GM19452 (cell line): ENCODE data around the gene DLG2.

ENCODE experiments used
- ATAC-seq: cut with Tn5 transposase; IDR thresholded peaks from one replicate; pipeline ENCODE4 v1.9.1; 2021; ENCODE audit not compliant: unreplicated experiment

DLG2 gene

DNA sequence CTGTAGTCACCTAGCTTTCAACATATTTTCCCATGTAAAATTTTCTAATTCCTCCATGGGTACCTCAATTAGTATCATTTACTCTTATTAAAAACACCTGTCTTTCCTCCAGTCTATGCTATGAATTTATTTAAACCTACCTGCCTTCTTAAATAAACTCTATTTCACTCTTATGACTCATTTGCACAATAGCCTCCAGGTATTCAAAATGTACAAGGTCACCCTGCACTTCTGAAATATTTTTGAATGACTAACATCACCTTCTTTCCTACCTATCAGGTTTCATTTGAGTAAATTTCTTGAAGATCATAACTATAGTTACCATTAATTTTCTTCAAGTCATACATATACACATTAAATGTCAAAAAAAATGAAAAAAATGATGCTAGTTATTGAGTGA, 939.7 kb downstream of the DLG2 start:
- ATAC-seq: no peak

DNA sequence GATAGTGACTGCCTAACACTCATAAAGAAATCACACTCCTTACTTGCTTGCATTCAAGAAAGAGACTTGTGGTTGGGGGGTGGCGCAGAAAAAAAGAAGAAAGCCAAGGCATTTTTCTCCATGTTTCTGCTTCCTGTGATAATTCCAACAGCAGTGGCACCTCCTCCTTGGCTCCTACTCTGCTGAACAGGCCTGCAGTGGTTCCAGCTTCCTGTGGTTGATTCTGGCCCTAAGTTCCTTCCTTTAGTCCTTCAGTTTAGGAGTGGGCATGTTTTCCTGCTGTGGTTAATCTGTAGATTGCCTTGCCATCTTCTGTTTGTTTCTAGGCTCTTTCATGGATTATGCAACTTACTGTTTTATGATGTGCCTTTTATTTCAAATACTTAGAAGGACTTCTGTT, 940.4 kb downstream of the DLG2 start:
- no peak for ATAC-seq

DNA sequence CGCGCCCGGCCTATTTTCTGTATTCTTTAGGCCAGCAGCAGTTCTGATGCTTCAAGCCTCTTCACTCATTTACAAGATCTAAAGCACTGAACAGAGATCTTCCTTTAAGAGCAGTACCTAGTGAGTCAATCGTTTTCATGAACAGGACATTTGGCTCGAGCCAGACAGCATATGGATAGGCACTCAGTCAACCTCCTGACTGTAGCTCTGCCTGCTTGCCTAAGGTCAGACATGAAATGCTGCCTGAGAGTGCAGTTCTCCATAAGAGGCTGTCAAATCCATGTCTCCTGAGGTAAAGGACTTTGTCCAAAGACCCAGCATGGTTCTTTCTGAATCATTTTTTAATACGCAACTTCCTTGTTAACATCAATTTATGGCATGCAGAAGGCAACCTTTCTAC, 941.2 kb downstream of the DLG2 start:
- ATAC-seq: no peak

DNA sequence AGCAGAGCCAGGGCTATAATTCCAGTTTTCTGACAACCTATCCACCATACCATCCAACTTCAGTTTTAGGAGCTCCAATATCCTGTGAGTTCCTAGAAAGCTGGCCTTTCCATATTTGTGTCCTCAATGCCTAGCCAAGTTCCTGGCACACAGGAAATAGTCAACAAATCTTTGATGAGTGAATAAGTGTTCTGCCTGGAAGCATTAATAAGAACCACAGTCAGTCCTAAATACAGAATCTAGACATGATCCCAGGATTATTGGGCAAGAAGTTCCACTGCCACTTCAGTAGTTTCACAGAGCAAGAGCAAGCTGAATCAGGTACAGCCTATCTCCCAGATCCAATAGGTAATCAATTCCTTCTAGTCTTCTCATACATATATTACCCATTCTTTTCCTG, 942.0 kb downstream of the DLG2 start:
- ATAC-seq: no peak

DNA sequence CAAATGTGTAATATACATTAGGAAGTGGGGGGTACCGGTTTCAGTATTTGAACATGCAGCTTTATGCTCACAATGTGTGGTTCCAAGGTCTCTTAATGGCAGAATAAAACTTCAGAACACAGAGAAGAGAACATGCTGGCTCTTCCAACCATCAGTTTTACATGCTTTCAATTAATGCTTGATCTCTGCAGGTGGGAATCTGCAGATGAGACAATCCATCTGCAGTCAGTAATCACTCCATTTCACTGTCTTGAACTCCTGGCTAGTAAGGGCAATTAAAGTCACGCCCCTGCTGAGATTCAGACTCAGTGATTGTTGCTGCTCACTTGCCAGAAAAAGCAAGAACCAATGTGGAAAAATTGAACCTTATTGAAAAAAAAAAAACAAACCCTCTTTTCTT, 945.7 kb downstream of the DLG2 start:
- ATAC-seq: no peak

DNA sequence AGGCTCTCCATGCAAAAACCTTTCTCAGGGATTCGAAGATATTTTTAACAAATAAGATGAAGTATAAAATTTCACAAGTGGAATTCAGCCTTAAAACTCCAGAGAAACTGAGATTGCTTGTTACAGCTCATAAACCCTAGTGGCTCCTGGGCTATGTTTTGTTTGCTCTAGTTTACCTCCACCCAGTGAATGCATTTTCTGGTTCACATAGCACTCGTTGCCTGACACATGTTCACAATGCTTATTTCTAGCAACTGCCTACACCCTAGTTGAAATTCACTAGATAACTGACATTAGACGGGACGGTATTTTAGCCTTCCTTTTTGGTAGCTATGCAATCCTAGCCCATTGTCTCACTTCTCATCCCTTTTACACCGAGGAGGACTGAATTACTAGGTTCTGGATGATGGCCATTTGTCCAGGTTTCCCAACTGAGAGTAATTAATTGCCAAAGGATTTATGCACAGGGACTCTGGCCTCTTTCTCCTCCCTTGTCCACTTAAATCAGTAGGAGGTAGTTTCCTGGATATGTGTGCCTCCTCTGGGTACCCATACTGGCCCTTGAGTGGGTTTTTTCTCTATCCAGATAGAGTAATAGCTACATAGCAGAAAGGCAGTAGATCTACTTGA, 951.6 kb downstream of the DLG2 start:
- ATAC-seq: no peak

DNA sequence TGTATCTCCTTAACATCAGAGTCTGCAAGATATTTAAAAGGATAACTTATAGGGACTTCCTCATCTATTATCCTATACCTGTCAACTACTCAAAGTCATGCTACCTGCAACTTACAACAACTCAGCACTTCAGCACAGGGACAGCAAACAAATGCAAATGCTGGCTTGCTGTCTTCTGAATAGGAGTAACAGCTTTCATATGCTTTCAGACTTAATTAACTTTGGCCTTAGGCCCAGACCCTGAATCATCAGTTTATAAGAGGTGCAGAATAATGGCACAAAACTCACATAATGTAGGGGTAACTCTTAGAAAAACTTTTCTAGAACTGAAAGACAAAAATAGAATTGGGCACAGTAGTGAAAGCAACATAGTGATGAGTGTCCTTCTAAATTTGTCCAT, 953.4 kb downstream of the DLG2 start:
- ATAC-seq: no peak

DNA sequence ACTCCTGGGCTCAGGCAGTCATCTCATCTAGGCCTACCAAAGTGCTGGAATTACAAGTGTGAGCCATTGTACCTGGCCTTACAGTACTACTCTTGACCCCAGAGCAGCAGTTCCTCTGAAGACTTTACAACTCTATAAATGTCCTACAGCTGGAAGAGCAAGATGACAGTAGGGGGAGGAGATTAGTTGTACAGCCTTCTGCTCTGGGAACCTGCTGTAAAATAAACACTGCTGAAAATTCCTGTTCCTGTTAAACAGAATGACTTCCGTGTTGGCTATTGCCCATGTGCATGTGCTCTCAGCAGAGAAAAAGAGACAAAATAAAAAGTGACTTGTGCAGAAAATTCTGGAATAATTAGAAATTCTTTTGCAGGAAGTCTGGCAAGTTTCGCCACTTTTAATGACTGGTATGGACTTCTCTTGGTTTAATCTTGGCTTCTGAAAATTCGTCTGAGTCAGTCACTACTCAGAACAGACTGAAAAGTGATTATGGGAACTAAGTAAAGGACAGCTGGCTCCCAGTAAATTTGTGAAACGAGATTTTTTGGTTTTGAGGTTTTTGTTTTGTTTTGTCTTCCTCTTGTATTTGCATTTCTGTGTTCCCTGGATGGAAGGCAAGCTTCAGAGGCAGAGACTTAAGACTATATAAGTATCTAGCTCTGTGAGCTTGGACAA, 955.7 kb downstream of the DLG2 start:
- ATAC-seq: no peak

DNA sequence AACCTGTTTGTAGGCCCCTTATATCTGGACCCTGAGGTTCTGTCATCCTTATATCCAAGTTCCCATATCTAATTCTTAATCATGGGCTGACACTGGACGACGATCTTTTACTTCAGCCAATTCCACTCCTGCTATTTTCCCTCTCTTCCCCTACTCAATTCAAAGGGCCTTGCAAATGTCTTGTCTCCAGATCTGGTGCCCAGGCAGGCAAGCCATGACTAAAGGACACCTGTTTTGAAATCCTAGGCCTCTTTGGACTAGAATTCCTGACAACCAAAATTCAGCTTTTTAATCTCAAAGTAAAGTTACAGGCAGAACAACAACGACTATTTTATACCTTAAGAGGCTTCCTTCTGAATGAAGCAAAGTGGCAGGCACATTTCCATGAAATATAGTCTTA, 963.4 kb downstream of the DLG2 start:
- ATAC-seq: no peak

DNA sequence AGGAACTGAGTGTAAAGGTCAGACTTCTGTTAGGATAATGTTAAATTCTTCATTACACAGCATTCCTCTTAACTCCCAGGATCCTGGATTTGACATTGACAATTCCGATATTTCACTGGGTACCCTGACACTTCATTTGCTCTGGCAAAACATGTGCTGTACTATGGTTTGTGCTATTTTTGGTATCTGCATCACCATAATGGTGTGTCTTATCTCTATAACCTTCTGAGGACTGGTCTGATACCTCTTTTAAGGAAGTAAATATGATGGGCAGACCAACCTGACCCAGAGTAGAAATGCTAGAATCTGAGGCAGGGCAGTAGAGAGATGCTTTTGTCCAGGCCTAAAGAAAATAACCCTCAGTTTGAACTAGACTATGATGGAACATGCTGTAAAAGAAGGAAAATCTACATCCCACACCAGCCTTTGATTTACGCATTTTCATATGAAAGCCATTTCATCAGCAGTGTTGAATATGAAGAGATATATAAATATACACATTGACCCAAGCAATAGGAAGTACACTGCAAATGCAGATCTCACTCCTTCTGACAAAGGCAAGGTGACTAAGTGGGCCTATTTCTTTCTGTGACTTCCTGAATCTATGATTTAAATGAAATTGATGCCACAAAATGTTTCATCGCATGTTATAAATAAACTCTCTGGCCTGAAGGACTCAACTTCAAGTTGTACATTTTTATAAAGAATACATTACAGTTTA, 966.7 kb downstream of the DLG2 start:
- ATAC-seq: no peak

DNA sequence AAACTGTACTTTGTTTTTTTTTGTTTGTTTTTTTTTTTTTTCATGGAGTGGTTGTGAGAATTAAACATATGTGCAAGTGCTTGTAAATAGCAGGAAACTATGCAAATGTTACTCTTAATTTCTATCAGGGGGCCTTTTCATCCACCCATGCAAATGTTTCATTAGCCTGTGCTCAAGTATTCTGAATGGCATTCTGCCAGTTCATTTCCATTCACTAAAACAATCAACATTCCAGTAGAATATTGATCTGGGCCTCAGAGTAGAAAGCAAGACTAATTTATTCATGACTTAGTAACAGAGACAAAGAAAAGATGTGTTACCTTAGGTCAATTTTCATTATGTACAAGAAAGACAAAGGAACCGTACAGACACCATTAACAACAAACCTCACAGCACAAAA, 971.4 kb downstream of the DLG2 start:
- no peak for ATAC-seq

DNA sequence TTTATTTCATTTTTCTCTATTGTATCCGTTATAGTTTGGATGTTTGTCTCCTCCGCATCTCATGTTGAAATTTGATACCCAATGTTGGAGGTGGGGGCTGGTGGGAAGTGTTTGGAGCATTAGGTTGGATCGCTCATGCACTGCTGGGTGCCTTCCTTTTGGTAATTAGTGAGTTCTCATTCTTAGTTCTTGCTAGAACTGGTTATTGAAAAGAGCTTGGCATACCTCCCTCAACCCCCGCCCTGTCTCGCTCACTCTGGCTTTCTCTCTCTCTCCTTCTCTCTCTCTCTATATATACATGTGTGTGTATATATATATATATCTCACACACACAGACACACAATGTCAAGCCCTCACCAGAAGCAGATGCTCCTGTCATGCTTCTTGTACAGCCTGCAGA, 978.7 kb downstream of the DLG2 start:
- ATAC-seq: no peak

DNA sequence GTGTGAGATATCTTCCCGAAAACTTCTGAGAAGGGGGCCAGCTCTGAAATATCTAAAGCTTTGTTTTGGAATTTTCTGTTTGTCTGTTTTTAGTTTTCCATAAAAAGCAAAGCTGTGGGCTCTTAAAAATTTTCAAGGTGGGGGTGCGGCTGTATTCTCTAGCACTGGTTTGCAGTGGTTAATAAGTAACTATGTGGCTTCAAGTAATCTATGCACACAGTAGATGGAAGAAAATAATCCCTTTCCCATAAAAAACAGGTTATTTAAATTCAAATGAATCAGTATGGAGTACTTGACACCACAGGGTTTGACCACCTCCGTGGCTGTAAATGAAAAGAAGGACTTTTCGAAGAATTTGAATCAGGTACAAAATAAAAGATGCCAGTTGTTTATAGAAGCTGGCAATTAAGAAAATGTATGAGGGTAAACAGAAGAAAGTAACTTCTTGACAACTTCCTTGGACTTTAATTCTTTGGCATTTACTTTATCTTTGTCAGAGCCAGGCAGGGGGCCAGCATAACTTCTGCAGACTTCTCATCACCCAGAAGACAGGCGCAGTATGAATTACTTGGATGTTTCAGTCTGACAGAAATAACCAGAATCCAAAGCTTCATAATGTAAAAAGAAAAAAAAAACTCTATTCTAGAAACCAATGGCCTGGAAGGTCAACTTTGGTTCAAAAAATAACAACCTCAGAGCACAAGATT, 981.0 kb downstream of the DLG2 start:
- ATAC-seq: no peak

DNA sequence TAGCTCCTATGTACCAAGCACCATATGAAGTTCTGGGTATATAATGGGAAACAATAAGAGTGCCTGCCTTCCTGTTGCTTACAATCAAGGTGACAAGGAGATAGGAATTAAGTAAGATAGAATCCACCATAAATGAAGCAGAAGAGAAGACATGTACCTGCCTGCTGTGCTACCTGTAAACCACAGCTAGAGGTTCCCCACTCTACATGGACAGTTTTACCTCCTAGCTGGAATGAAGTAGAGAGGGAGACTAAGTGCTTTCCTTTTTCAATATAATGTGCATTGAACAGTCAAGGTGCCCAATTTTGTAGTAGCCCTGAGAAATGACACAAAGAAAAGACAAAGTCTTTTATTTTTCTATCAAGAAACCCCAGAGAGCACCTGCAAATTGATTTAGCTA, 984.6 kb downstream of the DLG2 start:
- no peak for ATAC-seq

DNA sequence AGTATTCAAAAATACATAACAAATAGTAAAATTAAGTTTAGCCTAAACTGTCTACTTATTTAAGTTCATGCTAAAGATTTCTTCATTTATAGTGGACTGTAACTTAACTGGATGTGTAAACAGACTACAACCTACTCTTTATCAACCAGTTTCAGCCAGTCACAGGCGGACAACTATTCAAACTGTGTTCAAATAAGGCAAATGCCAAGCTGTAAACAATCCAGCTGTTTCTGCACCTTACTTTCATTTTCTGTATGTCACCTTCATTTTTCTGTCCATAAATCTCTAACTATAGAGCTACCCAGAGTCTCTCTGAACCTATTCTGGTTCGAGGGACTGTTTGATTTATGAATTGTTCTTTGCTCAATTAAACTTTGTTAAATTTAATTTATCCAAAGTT, 992.8 kb downstream of the DLG2 start:
- ATAC-seq: no peak

DNA sequence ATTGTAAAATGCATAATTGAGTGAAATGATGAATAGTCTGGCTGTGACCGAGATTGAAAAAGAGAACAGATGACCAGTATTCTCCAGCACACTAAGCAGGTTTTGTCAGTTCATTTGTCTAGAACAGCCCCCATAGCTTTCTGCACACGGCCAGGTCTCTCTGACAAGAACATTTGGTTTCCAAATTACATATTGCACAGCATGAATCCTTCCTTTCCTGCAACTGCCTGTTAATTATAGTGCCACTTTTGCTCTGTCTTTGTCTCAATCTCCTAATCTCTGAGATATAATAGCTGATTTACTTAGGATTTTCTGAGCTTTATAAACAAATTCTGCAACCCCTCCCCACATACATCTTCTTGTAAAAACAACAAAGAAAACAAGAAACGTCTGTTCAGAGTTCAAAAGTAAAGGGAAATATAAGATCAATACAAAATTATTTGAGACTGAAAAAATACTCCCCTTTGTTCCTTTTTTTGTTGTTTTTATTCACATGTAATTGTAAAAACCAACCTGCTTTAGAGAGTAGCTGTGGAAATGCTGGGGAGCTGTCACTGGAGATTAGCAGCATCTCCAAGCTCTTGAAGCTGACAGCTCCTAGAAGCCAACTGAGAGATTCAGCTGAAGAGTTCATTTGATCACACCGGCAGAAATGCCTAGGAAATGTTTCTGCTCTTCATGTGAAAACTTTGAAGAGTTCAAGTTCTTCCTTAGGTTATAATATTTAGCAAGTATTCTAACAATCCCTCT, 998.1 kb downstream of the DLG2 start:
- ATAC-seq: no peak

DNA sequence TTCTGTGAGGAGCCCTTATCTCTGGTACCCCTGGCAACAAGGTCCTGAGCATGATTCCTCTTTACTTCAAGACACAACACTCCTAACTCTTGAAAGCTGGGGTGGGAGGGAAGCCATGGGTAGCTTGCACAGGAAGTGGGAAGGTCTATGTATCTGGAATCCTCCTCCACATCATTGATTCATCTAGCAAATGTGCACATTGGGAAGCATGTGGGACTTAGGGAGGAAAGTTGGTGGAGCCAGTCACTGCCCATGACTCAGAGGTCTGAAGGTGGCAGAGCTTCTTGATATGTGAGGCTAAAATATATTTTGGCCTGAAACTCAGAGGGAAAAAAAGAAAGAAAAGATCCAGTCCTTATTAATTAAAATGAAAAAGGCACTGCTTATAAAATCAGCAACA, 1000.9 kb downstream of the DLG2 start:
- ATAC-seq: no peak

DNA sequence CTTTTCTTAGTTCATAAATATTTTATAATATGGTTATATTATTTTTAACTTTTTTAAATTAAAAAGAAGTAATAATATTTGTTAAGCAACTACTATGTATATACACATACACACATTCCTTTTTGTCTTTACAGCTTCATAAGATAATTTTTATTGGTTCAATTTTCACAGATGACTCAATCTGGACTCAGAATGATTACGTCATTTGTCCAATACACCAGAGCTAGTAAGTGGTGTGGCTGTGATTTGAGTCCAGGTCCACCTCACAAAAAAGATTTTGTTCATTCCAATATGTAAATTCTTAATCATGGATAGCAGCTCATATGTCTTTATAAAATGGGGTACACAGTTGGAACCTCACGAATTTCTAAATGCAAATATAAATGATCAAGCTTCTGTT, 1014.5 kb downstream of the DLG2 start:
- no peak for ATAC-seq

DNA sequence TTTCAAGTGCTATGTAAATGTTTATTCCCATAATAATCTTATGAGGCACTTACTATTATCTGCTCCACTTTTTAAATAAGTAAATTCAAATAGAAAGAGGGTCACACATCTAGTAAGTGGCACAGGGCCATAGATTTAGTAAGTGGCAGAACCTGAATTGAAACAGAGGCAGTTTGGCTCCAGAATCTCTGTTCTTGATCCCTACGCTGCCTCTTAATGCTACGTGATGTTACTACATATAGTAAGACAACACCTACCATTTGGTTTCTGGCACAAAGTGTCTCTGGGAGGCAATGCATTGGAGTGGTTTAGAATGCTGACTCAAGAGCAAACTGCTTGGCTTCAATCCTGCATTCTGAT, 1018.3 kb downstream of the DLG2 start:
- ATAC-seq: no peak

DNA sequence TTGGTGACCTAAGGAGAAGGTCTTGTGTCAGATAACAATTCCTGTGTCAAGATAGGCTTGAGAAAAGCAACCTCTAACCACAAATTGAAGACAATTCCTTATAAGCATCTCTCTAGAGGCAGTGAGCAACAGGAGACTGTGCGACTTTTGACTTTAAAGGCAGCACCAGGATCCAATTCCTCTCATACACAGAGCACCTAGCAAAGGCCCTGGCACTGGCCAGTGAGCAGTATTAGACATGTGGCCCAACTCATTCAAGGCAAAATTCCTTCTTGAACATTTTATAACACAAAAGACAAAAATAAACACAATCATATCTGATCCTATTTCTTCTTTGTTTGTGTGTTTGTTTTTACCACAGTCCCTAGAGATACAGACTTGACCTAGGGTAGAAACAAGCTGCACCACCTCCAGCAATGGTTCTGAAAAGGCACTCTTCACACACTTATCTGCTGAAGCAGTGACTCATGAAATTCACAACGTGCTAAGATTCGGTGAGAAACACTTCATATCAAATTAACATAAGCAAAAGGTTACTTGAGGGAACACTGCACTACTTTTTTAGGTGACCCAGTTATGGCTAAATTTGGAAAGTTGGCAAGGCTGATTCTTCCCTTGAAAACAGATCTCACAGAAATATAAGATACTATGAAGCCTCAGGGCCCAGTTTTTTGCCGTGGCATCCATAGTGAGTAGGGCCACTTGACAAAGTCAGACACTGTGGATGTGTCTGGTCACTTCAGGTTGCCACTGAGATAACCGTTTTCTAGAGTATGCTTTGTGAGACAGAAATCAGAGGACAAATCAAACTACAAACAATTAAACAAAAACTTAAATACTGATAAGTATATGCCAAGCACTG, 1018.9 kb downstream of the DLG2 start:
- no peak for ATAC-seq
